H9 (cell line): ENCODE data around the gene THY1. TPM values are rescaled to one million over a fixed set of nuclear protein-coding genes. Genes with fewer than 3 reads are reported as not detected.

Experiments used
- DNase-seq: peaks from one replicate; pipeline ENCODE4 v3.0.0-alpha.2; 2017
- H2AFZ ChIP-seq: one replicate; pipeline ENCODE4 v1.6.1; 2013; ENCODE audit warnings: mild to moderate bottlenecking, low read length, control low read depth, moderate library complexity
- H2AK5ac ChIP-seq: 2 replicates; pipeline ENCODE4 v1.6.1; 2013; ENCODE audit warnings: low read length, control low read depth, mixed read lengths; ENCODE audit not compliant: insufficient read length
- H2BK120ac ChIP-seq: one replicate; pipeline ENCODE4 v1.6.1; 2013; ENCODE audit warnings: low read depth, mild to moderate bottlenecking, low read length, control low read depth, inconsistent platforms; ENCODE audit not compliant: poor library complexity, severe bottlenecking
- H2BK12ac ChIP-seq: 2 replicates; pipeline ENCODE4 v1.6.1; 2013; ENCODE audit warnings: low read length, control low read depth, mixed read lengths, low read depth; ENCODE audit not compliant: insufficient read length
- H2BK15ac ChIP-seq: 2 replicates; pipeline ENCODE4 v1.6.1; 2013; ENCODE audit warnings: low read depth, low read length, control low read depth
- H2BK20ac ChIP-seq: one replicate; pipeline ENCODE4 v1.6.1; 2013; ENCODE audit warnings: low read depth, mild to moderate bottlenecking, low read length, control low read depth, inconsistent platforms; ENCODE audit not compliant: poor library complexity, severe bottlenecking
- H2BK5ac ChIP-seq: 2 replicates; pipeline ENCODE4 v1.6.1; 2013; ENCODE audit warnings: low read length, control low read depth, mixed read lengths; ENCODE audit not compliant: insufficient read length
- H3K14ac ChIP-seq: 2 replicates; pipeline ENCODE4 v1.6.1; 2013; ENCODE audit warnings: low read length, control low read depth; ENCODE audit not compliant: insufficient read depth
- H3K18ac ChIP-seq: 2 replicates; pipeline ENCODE4 v1.6.1; 2013; ENCODE audit warnings: low read depth, mild to moderate bottlenecking, mixed read lengths, low read length, control low read depth; ENCODE audit not compliant: insufficient read length
- H3K23ac ChIP-seq: 2 replicates; pipeline ENCODE4 v1.6.1; 2013; ENCODE audit warnings: low read length, control low read depth, mixed read lengths, low read depth; ENCODE audit not compliant: insufficient read length
- H3K23me2 ChIP-seq: 2 replicates; pipeline ENCODE4 v1.6.1; 2013; ENCODE audit warnings: low read depth, mild to moderate bottlenecking, mixed read lengths, low read length, control low read depth; ENCODE audit not compliant: insufficient read length, poor library complexity, severe bottlenecking
- H3K27ac ChIP-seq: 2 replicates; pipeline ENCODE4 v1.5.1; 2013; ENCODE audit warnings: low read length, control low read depth, mixed read lengths, low read depth; ENCODE audit not compliant: insufficient read length
- H3K27me3 ChIP-seq: 2 replicates; pipeline ENCODE4 v1.6.1; 2013; ENCODE audit warnings: low read length, control low read depth, inconsistent platforms; ENCODE audit not compliant: insufficient read depth
- H3K4ac ChIP-seq: 2 replicates; pipeline ENCODE4 v1.6.1; 2013; ENCODE audit warnings: low read depth, mild to moderate bottlenecking, control low read depth, inconsistent platforms, low read length, moderate library complexity
- H3K4me1 ChIP-seq: 2 replicates; pipeline ENCODE4 v1.6.1; 2013; ENCODE audit warnings: low read length, control low read depth, inconsistent platforms; ENCODE audit not compliant: insufficient read depth
- H3K4me2 ChIP-seq: 2 replicates; pipeline ENCODE4 v1.6.1; 2013; ENCODE audit warnings: low read length, control low read depth, mixed read lengths; ENCODE audit not compliant: insufficient read length, insufficient read depth
- H3K56ac ChIP-seq: 2 replicates; pipeline ENCODE4 v1.6.1; 2013; ENCODE audit warnings: low read depth, mild to moderate bottlenecking, mixed read lengths, low read length, control low read depth; ENCODE audit not compliant: insufficient read length
- H3K79me1 ChIP-seq: 2 replicates; pipeline ENCODE4 v1.6.1; 2013; ENCODE audit warnings: low read depth, mild to moderate bottlenecking, moderate library complexity, low read length, control low read depth, inconsistent platforms; ENCODE audit not compliant: insufficient read depth, poor library complexity, severe bottlenecking
- H3K79me2 ChIP-seq: 2 replicates; pipeline ENCODE4 v1.6.1; 2013; ENCODE audit warnings: low read length, control low read depth, inconsistent platforms; ENCODE audit not compliant: insufficient read depth
- H3K9ac ChIP-seq: 2 replicates; pipeline ENCODE4 v1.6.1; 2013; ENCODE audit warnings: low read length, control low read depth, mixed read lengths; ENCODE audit not compliant: insufficient read length; ENCODE audit errors: extremely low read depth
- H3K9me3 ChIP-seq: one replicate; pipeline ENCODE4 v1.6.1; 2013; ENCODE audit warnings: low read depth, low read length, inconsistent platforms; ENCODE audit not compliant: control insufficient read depth
- H3T11ph ChIP-seq: one replicate; pipeline ENCODE4 v1.6.1; 2013; ENCODE audit warnings: mild to moderate bottlenecking, low read length, control low read depth, inconsistent platforms
- H4K20me1 ChIP-seq: one replicate; pipeline ENCODE4 v1.6.1; 2013; ENCODE audit not compliant: control insufficient read depth, insufficient read length, insufficient read depth
- H4K5ac ChIP-seq: 2 replicates; pipeline ENCODE4 v1.6.1; 2013; ENCODE audit warnings: low read depth, mild to moderate bottlenecking, mixed read lengths, low read length, control low read depth; ENCODE audit not compliant: insufficient read length
- H4K8ac ChIP-seq: replicated peaks from 2 replicates; pipeline ENCODE4 v1.6.1; 2013; ENCODE audit warnings: low read length, control low read depth, mixed read lengths, low read depth; ENCODE audit not compliant: insufficient read length
- H4K91ac ChIP-seq: 2 replicates; pipeline ENCODE4 v1.6.1; 2013; ENCODE audit warnings: low read depth, mild to moderate bottlenecking, moderate library complexity, mixed read lengths, low read length, control low read depth; ENCODE audit not compliant: insufficient read length
- H3K27ac Mint-ChIP-seq, 3 experiments: 2 replicates in 2 of 3; 3 replicates in 1 of 3; pipeline ENCODE4 v1.8.0; 2020 to 2021; ENCODE audit warnings: mixed read lengths in 3 of 3, mild to moderate bottlenecking in 1 of 3, moderate library complexity in 1 of 3
- H3K27me3 Mint-ChIP-seq: 2 replicates; pipeline ENCODE4 v1.8.0; 2021; ENCODE audit warnings: low read depth, mild to moderate bottlenecking, moderate library complexity, mixed read lengths
- H3K36me3 Mint-ChIP-seq, 3 experiments: 2 replicates in 2 of 3; 3 replicates in 1 of 3; pipeline ENCODE4 v1.8.0; 2020 to 2021; ENCODE audit warnings: low read depth in 3 of 3, mixed read lengths in 3 of 3; ENCODE audit not compliant: insufficient read depth in 1 of 3
- H3K4me1 Mint-ChIP-seq, 2 experiments: 2 replicates each; pipeline ENCODE4 v1.8.0; 2020; ENCODE audit warnings: mixed read lengths in 2 of 2
- H3K4me3 Mint-ChIP-seq, 2 experiments: 2 replicates in 1 of 2; 3 replicates in 1 of 2; pipeline ENCODE4 v1.8.0; 2020 to 2021; ENCODE audit warnings: mild to moderate bottlenecking in 2 of 2, mixed read lengths in 2 of 2, moderate library complexity in 1 of 2
- H3K9me3 Mint-ChIP-seq, 2 experiments: 2 replicates in 1 of 2; 3 replicates in 1 of 2; pipeline ENCODE4 v1.8.0; 2020; ENCODE audit warnings: mild to moderate bottlenecking in 2 of 2, mixed read lengths in 2 of 2, moderate library complexity in 1 of 2
- CTCF ChIP-seq: fragments of 200-600 bp; sonication (generic); conservative IDR thresholded peaks from 3 replicates; pipeline ENCODE4 v1.8.0; 2021; ENCODE audit warnings: antibody characterized with exemption, mild to moderate bottlenecking
- WGBS: extraction: QIAGEN DNeasy Blood & Tissue Kit; methylation state at CpG from one replicate; pipeline ENCODE4 v1.1.7; 2013; ENCODE audit warnings: missing lambda C conversion rate, low lambda C conversion rate, mixed read lengths; ENCODE audit not compliant: insufficient read length; ENCODE audit errors: extremely low coverage; 5-methylcytosine and 5-hydroxymethylcytosine counted together
- total RNA-seq: library from RNA; stranded (reverse); gene quantifications from 2 replicates; pipeline ENCODE4 v1.2.1, GENCODE V29; 2021

The THY1 gene
- total RNA-seq, 1 experiment from 2014 or later = 176 TPM

GRCh38 chr11:119373921-119374631, 48.9 kb downstream of the THY1 start:
- Histone ChIP-seq H2AFZ (no peak overlapping the region), H2BK20ac (no peak overlapping the region), H2BK120ac (no peak overlapping the region), H3K18ac (no peak overlapping the region), H4K91ac (no peak overlapping the region), H3K4me2 (no peak overlapping the region), H4K20me1 (no peaks in the 10 kb centered on the region), H4K5ac (no peak overlapping the region), H3K56ac (no peak overlapping the region), H3K27ac (no peak overlapping the region), H3K9ac (no peak overlapping the region), H3K27me3 (no peaks in the 10 kb centered on the region), H3K4me1 (peaks cover 2% of the 10 kb centered on the region; the same call in 1 of the 2 replicates), H3T11ph (no peak overlapping the region), H3K79me1 (no peaks in the 10 kb centered on the region), H3K23me2 (no peaks in the 10 kb centered on the region), H2BK15ac (no peak overlapping the region), H2BK12ac (no peak overlapping the region), H2BK5ac (no peak overlapping the region), H3K14ac (no peak overlapping the region), H2AK5ac (no peak overlapping the region), H3K79me2 (no peaks in the 10 kb centered on the region), H3K9me3 (no peaks in the 10 kb centered on the region), H3K23ac (no peak overlapping the region), H4K8ac (no peak overlapping the region), H3K4ac (no peak overlapping the region)
- no peak overlapping the region for H3K27ac Mint-ChIP-seq
- no peak overlapping the region; a peak in 1 of 5 replicates for H3K4me3 Mint-ChIP-seq
- WGBS = no CpG with 5 or more reads among the region's 5 CpGs
- peaks cover 0 to 3% (median 0%) of the 10 kb centered on the region in 3 experiments; a peak in 1 of 7 replicates for H3K36me3 Mint-ChIP-seq
- H3K9me3 Mint-ChIP-seq = no peaks in the 10 kb centered on the region
- peaks cover 14% of the 10 kb centered on the region for H3K27me3 Mint-ChIP-seq
- peak; percentile 88 for DNase-seq
- peak; percentile 93 for TF ChIP-seq CTCF
- H3K4me1 Mint-ChIP-seq = peaks cover 69 to 78% of the 10 kb centered on the region in 2 experiments
